Measurements from ENCODE around the gene KIAA1671. TPM values are rescaled to one million over a fixed set of nuclear protein-coding genes. Genes with fewer than 3 reads are reported as not detected.

KIAA1671 gene
- total and polyA plus RNA-seq, 2 of the 13 experiments (the other 11 are each of a cell fraction or from before 2014, with no cell fraction given), result 13.5 to 13.6 TPM

GRCh38 chr22:24965822-24966626 is 13.5 kb downstream of the KIAA1671 start:
- peak overlapping the region; percentile 7 for H2AFZ ChIP-seq (ENCODE audit: low read length)
- in situ Hi-C loops (cut with HindIII; ENCODE audit: extremely low pct_ligation_motif_present, low pct_unique_long_range_greater_than_20kb), result no loop called here
- ChIA-PET POLR2A (interaction anchor here (0.8 to 1.4 kb wide), 3 partner anchors 12 to 144 kb away, joined by 4 to 9 read pairs (median 5); no protein-coding TSS in a partner anchor), CTCF (ENCODE audit: low intra/inter-chr PET ratio, low total read pairs) (no interaction called here)
- H3K27me3 ChIP-seq (ENCODE audit: control insufficient read depth in 1 of 2, insufficient read depth in 2 of 2, low read length in 2 of 2), result no peaks in the 10 kb centered on the region
- intact Hi-C loops (cut with micrococcal nuclease; ENCODE audit: unreplicated experiment), result loop anchor here (5.0 kb wide), 1 partner anchor 36 kb away; no protein-coding TSS in a partner anchor
- H3K4me3 ChIP-seq (replicated peaks in 1 of 3; ENCODE audit: insufficient read depth in 1 of 3, low read depth in 2 of 3, low read length in 3 of 3), result peak overlapping the region; percentile 38 to 69 (median 49); a peak in 5 of 6 replicates
- peaks cover 58% of the 10 kb centered on the region for H3K79me2 ChIP-seq (ENCODE audit: insufficient read depth, low read length)
- no TSS peak for BruUV-seq (replicated peaks)
- H3K4me1 ChIP-seq (ENCODE audit: insufficient read depth, low read length), result peaks cover 43% of the 10 kb centered on the region
- peak overlapping the region; percentile 78 for H3K4me2 ChIP-seq (ENCODE audit: low read depth, low read length)
- FAIRE-seq (peak; percentile 81), DNase-seq (ENCODE audit: low spot score) (peak; percentile 67), ATAC-seq (peak; percentile 89)
- no peaks in the 10 kb centered on the region for H4K20me1 ChIP-seq (ENCODE audit: insufficient read depth, low read length)
- H3K9me3 ChIP-seq (ENCODE audit: low read length), result no peaks in the 10 kb centered on the region
- 5% methylated on average over 9 of the region's 9 CpGs for WGBS (ENCODE audit: low lambda C conversion rate)
- H3K27ac ChIP-seq (ENCODE audit: extremely low read length, insufficient read depth, low read length), result peak overlapping the region; percentile 56
- peaks cover 0 to 5% of the 10 kb centered on the region in 2 experiments; a peak in 1 of 5 replicates for H3K36me3 ChIP-seq (replicated peaks in 1 of 2; ENCODE audit: control insufficient read depth in 1 of 2, insufficient read depth in 2 of 2, low read length in 2 of 2)
- peak overlapping the region; percentile 61 for H3K9ac ChIP-seq (ENCODE audit: insufficient read depth, low read depth, low read length)
- peak; percentile 49 for TF ChIP-seq TEAD3 (CRISPR knock-in tag; optimal IDR thresholded peaks at IDR 0.05; ENCODE audit: borderline replicate concordance)
- no peak for TF ChIP-seq ZNF205 (CRISPR knock-in tag; IDR thresholded peaks at IDR 0.05)
- 0 out of 2 replicates have a peak, but pooled peaks have one; percentile 43 for TF ChIP-seq ZMAT3 (CRISPR knock-in tag; conservative IDR thresholded peaks at IDR 0.05)
- TF ChIP-seq ZMYM4 (CRISPR knock-in tag; IDR thresholded peaks at IDR 0.05), result peak; percentile 46; the same call in 1 of the 2 replicates
- peak; percentile 63 for TF ChIP-seq ZNF263 (CRISPR knock-in tag; IDR thresholded peaks at IDR 0.05)
- no peak for TF ChIP-seq DPF2 (CRISPR knock-in tag; IDR thresholded peaks at IDR 0.05; ENCODE audit: borderline replicate concordance, low read depth)
- 0 out of 2 replicates have a peak, but pooled peaks have one; percentile 15 for TF ChIP-seq GABPB1 (CRISPR knock-in tag; IDR thresholded peaks at IDR 0.05)
- peak; percentile 83 for TF ChIP-seq PPARG (CRISPR knock-in tag; conservative IDR thresholded peaks at IDR 0.05)
- no peak for TF ChIP-seq SOX6 (IDR thresholded peaks at IDR 0.05)
- TF ChIP-seq SOX6 (CRISPR knock-in tag; IDR thresholded peaks at IDR 0.05), result peak; percentile 16; the same call in 1 of the 2 replicates
- peak; percentile 30; the same call in 1 of the 2 replicates for TF ChIP-seq FOXA3 (CRISPR knock-in tag; IDR thresholded peaks at IDR 0.05)
- TF ChIP-seq PHF8 (CRISPR knock-in tag; IDR thresholded peaks at IDR 0.05), result peak; percentile 37; the same call in 1 of the 2 replicates
- TF ChIP-seq HIVEP1 (CRISPR knock-in tag; IDR thresholded peaks at IDR 0.05), result peak; percentile 67; the same call in 1 of the 2 replicates
- peak; percentile 31; the same call in 1 of the 2 replicates for TF ChIP-seq THAP9 (CRISPR knock-in tag; IDR thresholded peaks at IDR 0.05; ENCODE audit: borderline replicate concordance)
- TF ChIP-seq SRSF9 (IDR thresholded peaks at IDR 0.05; ENCODE audit: borderline replicate concordance, insufficient read depth, low read depth, low read length, poor library complexity, severe bottlenecking), result no peak
- no peak for TF ChIP-seq HMG20B (CRISPR knock-in tag; conservative IDR thresholded peaks at IDR 0.05)
- TF ChIP-seq ZMYM2 (CRISPR knock-in tag; IDR thresholded peaks at IDR 0.05), result no peak
- TF ChIP-seq LCORL (IDR thresholded peaks at IDR 0.05), result no peak
- TF ChIP-seq LCORL (CRISPR knock-in tag; IDR thresholded peaks at IDR 0.05), result peak; percentile 85
- TF ChIP-seq ZNF414 (CRISPR knock-in tag; IDR thresholded peaks at IDR 0.05), result peak; percentile 49; the same call in 1 of the 2 replicates
- no peak for TF ChIP-seq FOXK2 (IDR thresholded peaks at IDR 0.05)
- TF ChIP-seq CHD4 (IDR thresholded peaks at IDR 0.05; ENCODE audit: borderline replicate concordance, low read length), result peak; percentile 31; the same call in 1 of the 2 replicates
- no peak for TF ChIP-seq ZNF451 (CRISPR knock-in tag; IDR thresholded peaks at IDR 0.05)
